Endothelial cell (in vitro differentiated cells): ENCODE measurements around the gene ADAT3. TPM values are rescaled to one million over a fixed set of nuclear protein-coding genes. Genes with fewer than 3 reads are reported as not detected.

Source experiments
- DNase-seq: peaks from one replicate; pipeline ENCODE4 v3.0.0; 2021; ENCODE audit warnings: low spot score
- H3K27ac Mint-ChIP-seq: one replicate; pipeline ENCODE4 v1.8.0; 2021; ENCODE audit warnings: mixed read lengths, inconsistent platforms; ENCODE audit not compliant: unreplicated experiment
- H3K27me3 Mint-ChIP-seq: one replicate; pipeline ENCODE4 v1.8.0; 2021; ENCODE audit warnings: mild to moderate bottlenecking, moderate library complexity, mixed read lengths, inconsistent platforms; ENCODE audit not compliant: unreplicated experiment
- H3K36me3 Mint-ChIP-seq: one replicate; pipeline ENCODE4 v1.8.0; 2021; ENCODE audit warnings: mild to moderate bottlenecking, low read depth, mixed read lengths, inconsistent platforms; ENCODE audit not compliant: unreplicated experiment
- H3K4me1 Mint-ChIP-seq: one replicate; pipeline ENCODE4 v1.8.0; 2021; ENCODE audit warnings: mild to moderate bottlenecking, mixed read lengths, inconsistent platforms; ENCODE audit not compliant: unreplicated experiment
- H3K4me3 Mint-ChIP-seq: one replicate; pipeline ENCODE4 v1.8.0; 2021; ENCODE audit warnings: mild to moderate bottlenecking, mixed read lengths, inconsistent platforms; ENCODE audit not compliant: unreplicated experiment
- H3K9me3 Mint-ChIP-seq: one replicate; pipeline ENCODE4 v1.8.0; 2021; ENCODE audit warnings: mixed read lengths, inconsistent platforms; ENCODE audit not compliant: unreplicated experiment
- total RNA-seq: library from RNA; stranded (reverse); fragmentation: NEBNext Ultra II Directional; extraction: Animal tissue kit (Norgen Biotek cat#: 25700); gene quantifications from one replicate; pipeline ENCODE4 v1.2.1, GENCODE V29; 2021; ENCODE audit not compliant: unreplicated experiment
- TF ChIP-seq, protein P1 (sequence below): fragments of 200-600 bp; sonication (generic); IDR thresholded peaks from one replicate; pipeline ENCODE4 v1.5.0; 2021; ENCODE audit warnings: antibody characterized with exemption; ENCODE audit not compliant: unreplicated experiment

The ADAT3 gene
- total RNA-seq, 1 donor from 2014 or later = 10.5 TPM

- Mint-ChIP-seq H3K4me1 (peaks cover 16% of the 10 kb centered on the region), H3K27ac (no peak overlapping the region), H3K4me3 (peak overlapping the region; percentile 24), H3K9me3 (no peaks in the 10 kb centered on the region), H3K27me3 (peaks cover 7% of the 10 kb centered on the region), H3K36me3 (peaks cover 31% of the 10 kb centered on the region)
- TF ChIP-seq, protein P1, sequence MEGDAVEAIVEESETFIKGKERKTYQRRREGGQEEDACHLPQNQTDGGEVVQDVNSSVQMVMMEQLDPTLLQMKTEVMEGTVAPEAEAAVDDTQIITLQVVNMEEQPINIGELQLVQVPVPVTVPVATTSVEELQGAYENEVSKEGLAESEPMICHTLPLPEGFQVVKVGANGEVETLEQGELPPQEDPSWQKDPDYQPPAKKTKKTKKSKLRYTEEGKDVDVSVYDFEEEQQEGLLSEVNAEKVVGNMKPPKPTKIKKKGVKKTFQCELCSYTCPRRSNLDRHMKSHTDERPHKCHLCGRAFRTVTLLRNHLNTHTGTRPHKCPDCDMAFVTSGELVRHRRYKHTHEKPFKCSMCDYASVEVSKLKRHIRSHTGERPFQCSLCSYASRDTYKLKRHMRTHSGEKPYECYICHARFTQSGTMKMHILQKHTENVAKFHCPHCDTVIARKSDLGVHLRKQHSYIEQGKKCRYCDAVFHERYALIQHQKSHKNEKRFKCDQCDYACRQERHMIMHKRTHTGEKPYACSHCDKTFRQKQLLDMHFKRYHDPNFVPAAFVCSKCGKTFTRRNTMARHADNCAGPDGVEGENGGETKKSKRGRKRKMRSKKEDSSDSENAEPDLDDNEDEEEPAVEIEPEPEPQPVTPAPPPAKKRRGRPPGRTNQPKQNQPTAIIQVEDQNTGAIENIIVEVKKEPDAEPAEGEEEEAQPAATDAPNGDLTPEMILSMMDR = no peak
- no peak for DNase-seq
Observed at GRCh38 chr19:1933942-1934341, 28.7 kb downstream of the ADAT3 start.

- TF ChIP-seq, protein P1 = no peak
- H3K27ac Mint-ChIP-seq = peak overlapping the region; percentile 27
- peak overlapping the region; percentile 75 for H3K4me3 Mint-ChIP-seq
- DNase-seq = no peak
- H3K4me1 Mint-ChIP-seq = peaks cover 17% of the 10 kb centered on the region
- peaks cover 10% of the 10 kb centered on the region for H3K27me3 Mint-ChIP-seq
- H3K9me3 Mint-ChIP-seq = no peaks in the 10 kb centered on the region
- H3K36me3 Mint-ChIP-seq = peaks cover 31% of the 10 kb centered on the region
Observed at GRCh38 chr19:1935484-1936208, 30.4 kb downstream of the ADAT3 start.

DNA sequence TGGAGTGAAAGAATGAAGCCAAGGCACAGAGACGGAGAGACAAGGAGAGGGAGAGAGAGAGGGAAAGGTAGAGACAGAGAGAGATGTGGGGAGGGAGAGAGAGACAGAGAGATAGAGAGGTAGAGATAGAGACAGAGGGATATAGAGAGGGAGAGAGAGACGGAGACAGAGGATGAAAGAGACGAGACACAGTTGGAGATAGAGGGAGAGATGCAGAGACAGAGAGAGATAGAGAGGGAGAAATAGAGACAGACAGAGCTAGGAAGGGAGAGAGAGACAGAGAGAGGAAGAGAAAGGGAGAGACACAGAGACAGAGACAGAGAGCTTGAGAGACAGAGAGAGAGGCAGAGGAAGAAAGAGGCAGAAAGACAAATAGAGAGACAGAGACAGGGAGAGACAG lies 31.2 kb downstream of the ADAT3 start:
- H3K4me3 Mint-ChIP-seq = peak overlapping the region; percentile 83
- TF ChIP-seq, protein P1 = no peak
- H3K4me1 Mint-ChIP-seq = peaks cover 17% of the 10 kb centered on the region
- H3K36me3 Mint-ChIP-seq = peaks cover 30% of the 10 kb centered on the region
- no peak for DNase-seq
- peaks cover 10% of the 10 kb centered on the region for H3K27me3 Mint-ChIP-seq
- peak overlapping the region; percentile 78 for H3K27ac Mint-ChIP-seq
- H3K9me3 Mint-ChIP-seq = no peaks in the 10 kb centered on the region

DNA sequence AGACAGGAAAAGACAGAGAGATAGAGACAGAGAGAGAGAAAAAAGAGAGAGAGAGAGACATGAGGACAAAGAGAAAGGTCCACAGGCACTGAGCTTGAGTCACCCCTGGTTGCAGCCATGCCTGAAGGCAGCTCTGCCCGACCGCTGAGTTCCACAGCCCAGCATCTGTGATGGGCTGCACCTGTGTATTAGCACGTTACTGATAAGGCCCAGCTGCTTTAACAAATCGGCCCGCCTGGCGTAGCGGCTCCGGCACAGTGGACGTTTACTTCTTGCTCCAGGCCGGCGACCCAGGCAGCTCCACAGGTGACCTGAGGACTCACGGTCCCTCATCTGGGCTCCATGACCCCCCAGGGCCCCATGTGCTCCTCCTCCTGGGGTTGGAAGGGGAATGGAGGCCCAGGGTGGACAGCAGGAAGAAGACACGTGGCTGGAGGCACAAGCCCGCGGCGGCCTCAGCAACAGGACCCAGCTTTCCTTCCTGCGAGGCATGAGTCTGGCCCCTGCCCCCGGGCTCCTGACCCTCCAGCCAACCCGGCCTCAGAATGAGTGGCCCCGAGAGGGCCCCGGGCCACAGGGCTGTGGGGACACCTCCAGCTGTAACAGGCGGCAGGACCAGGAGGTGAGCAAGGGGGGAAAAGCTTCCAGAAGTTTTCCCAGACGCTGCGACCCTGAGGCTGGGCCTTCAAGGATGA lies 31.9 kb downstream of the ADAT3 start:
- TF ChIP-seq, protein P1 = no peak
- Mint-ChIP-seq H3K4me3 (peak overlapping the region; percentile 83), H3K9me3 (no peaks in the 10 kb centered on the region), H3K27me3 (peaks cover 10% of the 10 kb centered on the region), H3K36me3 (peaks cover 25% of the 10 kb centered on the region), H3K4me1 (peaks cover 17% of the 10 kb centered on the region), H3K27ac (peak overlapping the region; percentile 78)
- DNase-seq = no peak

GRCh38 chr19:1938071-1938470 lies 32.9 kb downstream of the ADAT3 start:
- H3K4me3 Mint-ChIP-seq = no peak overlapping the region

More at GRCh38 chr19:1938071-1938470, 32.9 kb downstream of the ADAT3 start:
- Mint-ChIP-seq H3K27ac (peak overlapping the region; percentile 66), H3K27me3 (peaks cover 12% of the 10 kb centered on the region), H3K9me3 (no peaks in the 10 kb centered on the region), H3K36me3 (peaks cover 22% of the 10 kb centered on the region), H3K4me1 (peaks cover 21% of the 10 kb centered on the region)
- TF ChIP-seq, protein P1 = no peak
- DNase-seq = no peak
